HPDE6-E6E7 (cell line): ENCODE data around the gene ASB7.

Experiments used
- DNase-seq: peaks from one replicate; pipeline ENCODE4 v3.0.0; 2011; ENCODE audit warnings: missing footprints; ENCODE audit errors: extremely low spot score

Gene ASB7

GRCh38 chr15:100597862-100598261, 4.5 kb upstream of the ASB7 start:
- no peak for DNase-seq

GRCh38 chr15:100598655-100599054, 3.7 kb upstream of the ASB7 start:
- DNase-seq: no peak

GRCh38 chr15:100601163-100601562, 1.2 kb upstream of the ASB7 start:
- no peak for DNase-seq

GRCh38 chr15:100601617-100602063, 749 bp upstream of the ASB7 start:
- no peak for DNase-seq

- peak; percentile 23 for DNase-seq
These were observed 519 bp downstream of the ASB7 start for GRCh38 chr15:100602823-100603393.

- no peak for DNase-seq
These were observed 10.2 kb downstream of the ASB7 start for GRCh38 chr15:100612539-100612938.

GRCh38 chr15:100613208-100613607, 10.8 kb downstream of the ASB7 start:
- DNase-seq: no peak

GRCh38 chr15:100614336-100614735, 11.9 kb downstream of the ASB7 start:
- DNase-seq: no peak

- DNase-seq: no peak
These were observed 12.5 kb downstream of the ASB7 start for GRCh38 chr15:100614918-100615317.

- DNase-seq: no peak
These were observed 13.4 kb downstream of the ASB7 start for GRCh38 chr15:100615801-100616200.

- DNase-seq: no peak
These were observed 14.3 kb downstream of the ASB7 start for GRCh38 chr15:100616700-100617099.

GRCh38 chr15:100623301-100623700, 20.9 kb downstream of the ASB7 start:
- DNase-seq: no peak

GRCh38 chr15:100627789-100628395, 25.5 kb downstream of the ASB7 start:
- peak; percentile 61 for DNase-seq

- no peak for DNase-seq
These were observed 26.4 kb downstream of the ASB7 start for GRCh38 chr15:100628746-100629145.

- DNase-seq: no peak
These were observed 29.4 kb downstream of the ASB7 start for GRCh38 chr15:100631831-100632230.

GRCh38 chr15:100633763-100634075, 31.3 kb downstream of the ASB7 start:
- no peak for DNase-seq

- peak; percentile 8 for DNase-seq
These were observed 33.1 kb downstream of the ASB7 start for GRCh38 chr15:100635406-100636071.

GRCh38 chr15:100638177-100638730, 35.9 kb downstream of the ASB7 start:
- no peak for DNase-seq

- DNase-seq: no peak
These were observed 40.0 kb downstream of the ASB7 start for GRCh38 chr15:100642213-100642949.

- DNase-seq: no peak
These were observed 40.6 kb downstream of the ASB7 start for GRCh38 chr15:100642950-100643338.

- DNase-seq: no peak
These were observed 43.3 kb downstream of the ASB7 start for GRCh38 chr15:100645671-100646070.

- DNase-seq: no peak
These were observed 46.6 kb downstream of the ASB7 start for GRCh38 chr15:100648951-100649350.
